ENCODE data around the gene SHH.
A peak's percentile ranks its signal among the peaks of the same experiment; 100 is the strongest.
"Not testable (repeated sequence)": the region's sequence is repeated elsewhere in the genome, so short reads cannot be mapped to it uniquely, and the experiment has no call there.

Gene SHH

DNA sequence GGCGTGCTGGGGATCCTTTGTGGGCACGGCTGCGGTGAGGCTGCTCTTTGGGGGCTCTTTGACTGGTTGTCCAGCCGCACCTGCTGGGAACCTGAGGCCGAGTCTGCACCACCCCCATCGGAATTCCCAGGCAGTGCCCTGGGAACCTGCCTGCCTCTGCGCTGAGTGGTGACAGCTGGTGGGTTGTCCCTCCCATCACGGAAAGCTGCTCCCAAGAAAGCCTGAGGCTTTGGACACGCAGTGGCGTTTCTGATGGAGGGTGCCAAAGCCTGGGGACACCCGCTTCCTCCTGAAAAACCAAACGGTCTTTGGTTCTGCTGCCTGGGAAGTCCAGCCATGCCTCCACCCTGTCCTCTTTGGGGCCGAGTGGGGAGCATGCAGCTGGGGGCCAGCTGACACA is 21.4 kb upstream of the SHH start:
- Mint-ChIP-seq H3K27ac (no peak overlapping the region), H3K9me3 (no peaks in the 10 kb centered on the region), H3K4me3 (no peak overlapping the region), H3K27me3 (peaks cover 12% of the 10 kb centered on the region), H3K4me1 (no peaks in the 10 kb centered on the region)
- DNase-seq = no peak
- ATAC-seq = no peak

DNA sequence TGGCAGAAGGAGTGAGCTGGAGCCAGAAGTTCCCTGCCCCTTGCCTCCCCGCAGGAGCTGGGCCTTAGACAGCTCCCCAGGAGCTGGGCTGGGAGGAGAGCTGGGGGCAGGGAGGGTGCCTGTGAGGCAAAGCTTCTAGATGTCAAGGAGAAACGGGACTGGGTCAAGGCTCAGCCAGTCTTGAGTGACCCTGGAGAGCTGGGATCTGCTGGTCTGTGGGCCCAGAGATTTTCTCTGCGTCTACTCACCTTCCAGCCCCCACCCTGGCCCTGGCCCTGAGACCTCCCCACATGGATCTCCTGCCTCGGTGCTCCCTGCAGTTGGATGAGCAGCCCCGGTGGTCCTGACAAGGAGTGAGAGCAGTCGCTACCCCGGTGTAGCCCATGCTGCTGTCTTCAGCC is 20.3 kb upstream of the SHH start:
- Mint-ChIP-seq H3K27me3 (peaks cover 21% of the 10 kb centered on the region), H3K27ac (no peak overlapping the region), H3K9me3 (no peaks in the 10 kb centered on the region), H3K4me3 (no peak overlapping the region), H3K4me1 (no peaks in the 10 kb centered on the region)
- DNase-seq (no peak), ATAC-seq (no peak)

DNA sequence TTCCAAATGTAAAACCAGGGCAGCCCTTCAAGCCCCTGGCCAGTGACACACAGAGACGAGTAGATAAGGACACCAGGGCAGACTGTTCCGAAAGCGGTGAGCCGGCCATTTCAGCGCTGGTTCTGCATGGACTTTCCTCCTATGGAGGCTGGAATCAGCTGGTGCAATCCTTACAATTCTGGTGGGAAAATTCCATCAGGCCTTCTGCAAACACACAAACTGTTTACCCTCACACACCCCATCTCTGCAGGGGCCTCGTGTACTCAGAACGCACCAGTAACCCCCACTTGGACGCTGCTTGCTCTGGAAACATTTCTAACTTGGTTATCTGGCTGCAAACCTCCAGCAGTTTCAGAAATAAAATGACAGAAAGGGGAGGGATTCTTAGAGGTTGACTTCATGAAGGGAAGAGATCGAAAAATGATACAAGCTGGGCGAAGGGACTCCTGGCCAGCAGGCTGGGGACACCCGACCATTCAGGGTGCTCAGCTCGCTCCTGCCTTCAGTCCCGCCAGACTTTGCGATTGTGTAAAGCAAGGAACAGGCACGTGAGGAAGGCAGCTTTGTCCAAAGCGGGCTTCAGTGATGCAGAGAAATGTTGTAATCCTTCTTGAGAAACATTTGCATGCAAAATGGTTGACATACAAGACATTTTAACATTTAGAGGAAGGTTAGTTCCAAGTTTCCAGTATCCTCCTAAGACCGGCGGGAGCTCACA is 19.7 kb upstream of the SHH start:
- ATAC-seq (no peak), DNase-seq (no peak)
- H3K27me3 Mint-ChIP-seq = peaks cover 22% of the 10 kb centered on the region
- no peak overlapping the region for H3K4me3 Mint-ChIP-seq
- H3K4me1 Mint-ChIP-seq = no peaks in the 10 kb centered on the region
- no peaks in the 10 kb centered on the region for H3K9me3 Mint-ChIP-seq
- H3K27ac Mint-ChIP-seq = no peak overlapping the region

DNA sequence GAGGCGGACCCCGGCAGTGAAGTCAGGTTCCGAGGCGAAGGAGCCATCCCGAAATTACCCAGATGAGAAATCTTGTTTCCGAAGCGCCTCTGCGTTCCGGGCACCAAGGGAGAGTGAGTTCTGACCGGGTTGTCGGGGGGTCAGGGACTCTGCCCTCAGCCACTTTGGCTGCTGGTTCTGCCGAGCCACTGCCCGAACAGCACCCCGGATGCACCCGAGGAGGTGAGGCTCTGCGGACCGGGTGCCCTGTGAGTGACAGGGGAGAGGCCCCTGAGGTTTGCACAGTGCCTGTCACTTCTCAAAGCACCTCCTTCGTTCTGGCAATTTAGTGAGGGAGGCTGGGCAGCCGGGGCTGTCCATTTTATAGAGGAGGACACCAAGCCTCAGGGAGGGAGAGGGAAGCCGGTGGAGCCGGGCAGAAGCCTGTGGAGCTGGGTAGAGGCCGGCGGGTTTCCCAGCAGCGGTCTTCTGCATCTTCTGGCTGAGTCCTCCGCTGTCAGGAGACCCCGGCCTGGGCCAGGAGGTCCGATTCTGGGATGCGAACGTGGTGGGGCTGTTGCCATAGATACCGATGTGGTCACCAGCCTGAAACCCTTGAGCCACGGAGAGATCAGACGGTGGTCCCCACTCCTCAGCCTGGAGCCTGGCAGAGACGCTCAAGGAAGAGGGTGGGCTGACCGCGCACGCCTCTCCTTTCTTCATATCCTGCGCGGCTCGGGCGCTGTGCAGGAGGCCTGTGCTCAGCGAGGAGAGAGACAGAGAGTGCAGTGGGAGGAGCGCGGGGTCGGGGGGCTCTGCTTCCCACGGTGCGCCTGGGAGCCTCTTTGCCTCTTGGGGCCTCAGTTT is 18.9 kb upstream of the SHH start:
- H3K27ac Mint-ChIP-seq = no peak overlapping the region
- no peaks in the 10 kb centered on the region for H3K9me3 Mint-ChIP-seq
- no peaks in the 10 kb centered on the region for H3K4me1 Mint-ChIP-seq
- no peak overlapping the region for H3K4me3 Mint-ChIP-seq
- DNase-seq = no peak
- H3K27me3 Mint-ChIP-seq = peaks cover 25% of the 10 kb centered on the region
- ATAC-seq = no peak

- peaks cover 38% of the 10 kb centered on the region for H3K27me3 Mint-ChIP-seq
- no peak for DNase-seq
- no peak for ATAC-seq
- no peak overlapping the region for H3K4me3 Mint-ChIP-seq
- H3K27ac Mint-ChIP-seq = no peak overlapping the region
- no peaks in the 10 kb centered on the region for H3K4me1 Mint-ChIP-seq
- H3K9me3 Mint-ChIP-seq = no peaks in the 10 kb centered on the region
These were observed 17.7 kb upstream of the SHH start for GRCh38 chr7:155829796-155830470.

GRCh38 chr7:155825336-155825735 is 13.1 kb upstream of the SHH start:
- ATAC-seq (no peak), DNase-seq (no peak)
- Mint-ChIP-seq H3K4me1 (no peaks in the 10 kb centered on the region), H3K9me3 (no peaks in the 10 kb centered on the region), H3K27ac (no peak overlapping the region), H3K27me3 (peaks cover 68% of the 10 kb centered on the region), H3K4me3 (no peak overlapping the region)

GRCh38 chr7:155824227-155824886 is 12.1 kb upstream of the SHH start:
- H3K9me3 Mint-ChIP-seq = no peaks in the 10 kb centered on the region
- H3K4me1 Mint-ChIP-seq = no peaks in the 10 kb centered on the region
- H3K4me3 Mint-ChIP-seq = no peak overlapping the region
- no peak overlapping the region for H3K27ac Mint-ChIP-seq
- peaks cover 61% of the 10 kb centered on the region for H3K27me3 Mint-ChIP-seq
- ATAC-seq (no peak), DNase-seq (no peak)

DNA sequence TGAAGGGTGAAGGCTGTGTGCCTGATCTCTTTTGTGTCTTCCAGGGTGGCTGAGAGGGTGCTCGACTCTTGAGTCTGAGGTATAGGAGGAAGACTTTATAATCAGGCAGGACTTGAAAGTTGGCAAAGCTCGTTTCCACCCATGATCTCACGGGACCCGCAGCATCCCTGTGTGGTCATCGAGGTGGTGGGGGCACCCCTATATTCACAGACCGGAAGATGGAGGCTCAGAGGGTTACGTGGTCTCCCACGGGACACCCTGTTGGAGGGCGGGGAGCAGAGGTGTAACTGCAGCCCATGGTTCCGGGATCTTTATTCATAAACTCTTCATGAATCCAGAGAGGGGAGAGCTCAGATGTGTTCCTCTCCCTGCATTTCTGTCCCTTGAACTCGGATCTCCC is 9.6 kb upstream of the SHH start:
- ATAC-seq (no peak), DNase-seq (no peak)
- Mint-ChIP-seq H3K9me3 (no peaks in the 10 kb centered on the region), H3K4me1 (no peaks in the 10 kb centered on the region), H3K27me3 (peaks cover 66% of the 10 kb centered on the region), H3K4me3 (no peak overlapping the region), H3K27ac (no peak overlapping the region)

DNA sequence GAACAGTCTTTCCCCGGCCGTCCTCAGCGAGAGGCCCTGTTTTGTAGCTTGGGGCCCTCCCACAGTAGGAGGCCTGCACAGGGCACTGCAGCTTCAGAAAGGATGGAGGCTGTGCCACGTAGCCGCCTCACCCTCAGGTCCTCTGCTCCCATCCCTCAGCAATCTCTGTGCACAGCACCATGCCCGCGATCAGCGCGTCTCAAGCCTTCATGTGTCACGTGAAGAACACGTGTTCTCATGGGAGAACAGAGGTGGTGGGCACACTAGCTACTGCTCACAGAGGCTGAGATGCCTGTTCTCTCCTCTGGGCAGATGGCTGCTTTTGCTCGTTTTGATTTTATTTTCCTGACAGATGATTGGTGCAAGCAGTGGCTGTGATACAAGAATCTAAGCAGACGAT is 8.5 kb upstream of the SHH start:
- Mint-ChIP-seq H3K27ac (peak overlapping the region in 1 of 2 donors; percentile 85), H3K4me1 (peaks cover under 1% of the 10 kb centered on the region), H3K9me3 (no peaks in the 10 kb centered on the region), H3K4me3 (no peak overlapping the region), H3K27me3 (peaks cover 69% of the 10 kb centered on the region)
- no peak for ATAC-seq
- DNase-seq = no peak

DNA sequence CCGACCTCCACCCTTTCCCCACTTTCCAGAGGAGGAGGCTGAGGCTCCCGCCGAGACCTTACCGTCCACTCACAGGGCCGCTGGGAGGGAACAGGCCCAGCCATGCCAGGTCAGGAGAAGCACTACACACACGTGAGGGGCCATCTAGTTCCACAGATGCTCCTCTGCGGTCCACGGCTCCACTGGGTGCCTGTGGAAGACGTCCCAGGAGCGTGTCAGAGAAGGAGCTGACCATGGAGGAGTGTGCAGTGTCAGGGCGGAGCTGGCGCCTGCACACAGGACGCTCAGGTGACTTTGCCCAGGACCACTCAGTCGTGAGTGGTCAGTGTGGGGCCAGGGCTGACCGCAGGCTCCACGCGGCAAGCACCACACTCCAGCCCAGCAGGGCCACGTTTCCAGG is 8.0 kb upstream of the SHH start:
- DNase-seq = no peak
- Mint-ChIP-seq H3K9me3 (no peaks in the 10 kb centered on the region), H3K27ac (no peak overlapping the region), H3K27me3 (peaks cover 69% of the 10 kb centered on the region), H3K4me1 (peaks cover 6% of the 10 kb centered on the region), H3K4me3 (no peak overlapping the region)
- no peak for ATAC-seq

DNA sequence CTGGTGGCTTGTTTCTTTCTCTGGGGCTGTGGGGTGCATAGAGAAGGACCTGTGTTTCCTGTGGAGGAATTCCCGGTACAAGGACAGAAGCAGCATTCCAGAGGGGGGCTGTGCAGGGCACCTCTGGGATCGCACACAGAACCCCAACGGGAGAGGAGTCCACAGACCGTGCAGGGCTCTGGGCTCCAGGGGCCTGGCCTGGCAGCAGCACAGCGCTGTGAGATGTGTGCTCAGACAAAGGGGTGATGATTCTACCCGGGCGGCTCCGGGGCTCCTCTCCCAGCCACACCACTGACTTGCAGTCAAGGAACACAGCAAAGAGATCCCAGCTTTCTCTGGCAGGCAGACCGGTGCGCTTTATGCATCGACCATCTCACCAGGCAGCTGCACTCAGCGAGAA is 6.9 kb upstream of the SHH start:
- H3K27me3 Mint-ChIP-seq = peaks cover 69% of the 10 kb centered on the region
- H3K4me3 Mint-ChIP-seq = no peak overlapping the region
- no peaks in the 10 kb centered on the region for H3K9me3 Mint-ChIP-seq
- H3K4me1 Mint-ChIP-seq = peaks cover 8% of the 10 kb centered on the region
- ATAC-seq (no peak), DNase-seq (no peak)
- no peak overlapping the region for H3K27ac Mint-ChIP-seq

GRCh38 chr7:155818820-155819168 is 6.5 kb upstream of the SHH start:
- no peaks in the 10 kb centered on the region for H3K9me3 Mint-ChIP-seq
- peaks cover 71% of the 10 kb centered on the region for H3K27me3 Mint-ChIP-seq
- H3K27ac Mint-ChIP-seq = no peak overlapping the region
- ATAC-seq (no peak), DNase-seq (no peak)
- no peak overlapping the region for H3K4me3 Mint-ChIP-seq
- H3K4me1 Mint-ChIP-seq = peaks cover 8% of the 10 kb centered on the region

GRCh38 chr7:155818154-155818819 is 6.0 kb upstream of the SHH start:
- Mint-ChIP-seq H3K27me3 (peaks cover 76% of the 10 kb centered on the region), H3K27ac (no peak overlapping the region), H3K4me1 (peaks cover 8% of the 10 kb centered on the region), H3K9me3 (no peaks in the 10 kb centered on the region), H3K4me3 (no peak overlapping the region)
- ATAC-seq (no peak), DNase-seq (no peak)

GRCh38 chr7:155817515-155817914 is 5.3 kb upstream of the SHH start:
- ATAC-seq, H3K9me3 Mint-ChIP-seq, H3K4me3 Mint-ChIP-seq, H3K27ac Mint-ChIP-seq, DNase-seq: not testable (repeated sequence)
- Mint-ChIP-seq H3K4me1 (peaks cover 14% of the 10 kb centered on the region), H3K27me3 (peaks cover 77% of the 10 kb centered on the region)

DNA sequence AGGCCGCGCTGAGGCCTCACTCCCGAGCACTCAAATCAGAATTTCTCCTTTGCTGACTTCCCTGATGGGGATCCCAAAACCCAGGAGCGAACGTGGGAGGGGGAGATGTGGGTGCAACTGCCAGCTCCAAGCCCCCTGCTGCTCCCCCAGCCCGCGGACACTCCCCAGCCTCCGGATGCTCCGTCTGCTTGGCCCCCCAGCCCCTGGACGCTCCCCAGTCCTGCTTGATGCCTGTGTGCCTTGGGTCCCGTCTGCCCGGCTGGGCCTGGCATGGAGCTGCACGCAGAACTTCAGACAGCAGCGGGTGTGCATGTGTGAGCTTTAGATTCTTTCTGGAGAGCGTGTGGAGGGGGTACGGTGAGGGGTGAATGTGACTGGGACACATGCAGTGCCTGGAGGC is 4.7 kb upstream of the SHH start:
- Mint-ChIP-seq H3K9me3 (no peaks in the 10 kb centered on the region), H3K4me1 (peaks cover 18% of the 10 kb centered on the region), H3K27me3 (peaks cover 77% of the 10 kb centered on the region), H3K27ac (no peak overlapping the region), H3K4me3 (no peak overlapping the region)
- no peak for ATAC-seq
- DNase-seq = no peak

All from stimulated activated naive CD8-positive, alpha-beta T cell treated with anti-CD3 and anti-CD28 coated beads, Interleukin-15, amount 100 ng/mL, for 72 hours (primary cell).